ENCODE measurements around the gene FGD3. TPM values are rescaled to one million over a fixed set of nuclear protein-coding genes. Genes with fewer than 3 reads are reported as not detected.

Gene FGD3
- total RNA-seq, 1 experiment from 2014 or later: not detected

DNA sequence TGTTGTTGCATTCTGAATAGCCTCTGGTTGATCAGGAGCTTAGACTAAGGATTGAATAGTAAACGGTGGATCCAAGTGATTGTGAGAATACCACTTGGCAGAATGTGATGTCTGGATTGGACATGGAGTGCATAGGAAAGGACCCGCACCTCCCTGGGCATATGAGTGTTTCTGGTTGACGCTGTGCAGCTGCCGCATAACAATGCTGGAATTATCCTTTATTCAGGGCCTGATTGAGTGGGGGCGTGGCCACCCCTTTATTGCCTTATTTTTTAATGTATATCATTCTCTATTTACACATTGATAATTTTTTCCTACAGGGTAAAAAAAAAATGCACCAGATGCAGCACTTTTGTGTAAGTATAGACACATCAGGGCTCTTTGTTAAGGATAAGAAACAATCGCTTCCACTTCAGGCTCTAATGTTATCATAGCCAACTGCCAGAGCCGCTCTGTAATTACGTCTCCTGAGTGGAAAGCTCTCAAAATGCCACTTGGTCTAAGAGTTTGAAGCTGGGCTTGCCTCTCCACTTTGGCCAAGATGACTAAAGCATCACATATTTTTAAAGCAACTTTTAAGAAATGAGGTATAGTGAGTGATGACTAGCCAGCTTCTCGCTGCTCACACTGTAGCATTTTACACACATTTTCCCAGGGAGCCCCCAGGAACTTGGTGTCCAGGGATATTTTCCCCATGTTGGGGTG is 5.7 kb downstream of the FGD3 start:
- in situ Hi-C loops (cut with HindIII; ENCODE audit: low sequenced_read_pairs): no loop called here
- DNase-seq (ENCODE audit: low spot score): no peak

- in situ Hi-C loops (cut with HindIII; ENCODE audit: low sequenced_read_pairs): no loop called here
Measured at GRCh38 chr9:92954049-92954861, 6.9 kb downstream of the FGD3 start.

DNA sequence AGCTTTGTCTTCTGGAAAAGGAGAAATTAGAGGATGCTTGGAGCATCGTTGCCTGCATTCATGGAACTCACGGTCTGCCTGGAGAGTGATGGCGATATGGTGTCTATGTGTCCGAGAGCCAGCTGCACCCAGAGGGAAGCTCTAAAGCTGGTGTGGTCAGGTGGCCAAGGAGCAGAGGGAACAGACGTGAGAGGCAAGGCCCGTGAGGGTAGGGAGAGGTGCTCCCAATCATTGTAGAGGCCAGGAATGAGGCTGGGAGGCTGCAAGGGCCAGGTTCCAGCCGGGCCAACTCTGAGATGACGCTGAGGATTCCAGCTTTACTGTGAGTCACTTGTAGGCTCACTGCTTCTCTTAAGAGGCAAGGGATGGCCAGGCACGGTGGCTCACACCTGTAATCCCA is 7.6 kb downstream of the FGD3 start:
- in situ Hi-C loops (cut with HindIII; ENCODE audit: low sequenced_read_pairs): no loop called here
- no peak for DNase-seq (ENCODE audit: low spot score)

More at GRCh38 chr9:92954049-92954861, 6.9 kb downstream of the FGD3 start:
- DNase-seq (ENCODE audit: low spot score): no peak

- in situ Hi-C loops (cut with HindIII; ENCODE audit: low sequenced_read_pairs): no loop called here
Measured at GRCh38 chr9:92960561-92961290, 13.4 kb downstream of the FGD3 start.

GRCh38 chr9:92961627-92962302 is 14.4 kb downstream of the FGD3 start:
- in situ Hi-C loops (cut with HindIII; ENCODE audit: low sequenced_read_pairs): no loop called here
- no peak for DNase-seq (ENCODE audit: low spot score)

More at GRCh38 chr9:92960561-92961290, 13.4 kb downstream of the FGD3 start:
- DNase-seq (ENCODE audit: low spot score): no peak

- in situ Hi-C loops (cut with HindIII; ENCODE audit: low sequenced_read_pairs): no loop called here
- no peak for DNase-seq (ENCODE audit: low spot score)
Measured at GRCh38 chr9:92962303-92962649, 15.0 kb downstream of the FGD3 start.

GRCh38 chr9:92962846-92963245 is 15.5 kb downstream of the FGD3 start:
- no peak for DNase-seq (ENCODE audit: low spot score)
- in situ Hi-C loops (cut with HindIII; ENCODE audit: low sequenced_read_pairs): no loop called here

GRCh38 chr9:92963831-92964606 is 16.7 kb downstream of the FGD3 start:
- no peak for DNase-seq (ENCODE audit: low spot score)
- in situ Hi-C loops (cut with HindIII; ENCODE audit: low sequenced_read_pairs): no loop called here

GRCh38 chr9:92964607-92965060 is 17.3 kb downstream of the FGD3 start:
- DNase-seq (ENCODE audit: low spot score): no peak
- in situ Hi-C loops (cut with HindIII; ENCODE audit: low sequenced_read_pairs): no loop called here

- DNase-seq (ENCODE audit: low spot score): no peak
- in situ Hi-C loops (cut with HindIII; ENCODE audit: low sequenced_read_pairs): no loop called here
Measured at GRCh38 chr9:92965061-92965758, 17.9 kb downstream of the FGD3 start.

- in situ Hi-C loops (cut with HindIII; ENCODE audit: low sequenced_read_pairs): no loop called here
- no peak for DNase-seq (ENCODE audit: low spot score)
Measured at GRCh38 chr9:92965759-92966517, 18.6 kb downstream of the FGD3 start.

DNA sequence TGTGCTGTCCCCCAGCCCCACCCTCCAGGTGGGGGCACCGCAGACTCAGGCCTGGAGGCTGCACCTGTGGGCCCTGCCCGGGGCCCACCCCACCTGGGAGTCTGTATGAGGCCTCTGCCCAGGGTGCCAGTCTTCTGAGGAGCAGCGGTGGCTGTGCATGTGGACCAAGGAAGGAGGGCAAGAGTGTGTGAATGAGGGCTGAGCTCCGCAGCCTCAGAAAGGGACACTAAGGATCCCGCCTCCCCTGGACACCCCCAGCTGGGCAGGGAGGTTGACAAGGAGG is 19.1 kb downstream of the FGD3 start:
- DNase-seq (ENCODE audit: low spot score): no peak
- in situ Hi-C loops (cut with HindIII; ENCODE audit: low sequenced_read_pairs): no loop called here

DNA sequence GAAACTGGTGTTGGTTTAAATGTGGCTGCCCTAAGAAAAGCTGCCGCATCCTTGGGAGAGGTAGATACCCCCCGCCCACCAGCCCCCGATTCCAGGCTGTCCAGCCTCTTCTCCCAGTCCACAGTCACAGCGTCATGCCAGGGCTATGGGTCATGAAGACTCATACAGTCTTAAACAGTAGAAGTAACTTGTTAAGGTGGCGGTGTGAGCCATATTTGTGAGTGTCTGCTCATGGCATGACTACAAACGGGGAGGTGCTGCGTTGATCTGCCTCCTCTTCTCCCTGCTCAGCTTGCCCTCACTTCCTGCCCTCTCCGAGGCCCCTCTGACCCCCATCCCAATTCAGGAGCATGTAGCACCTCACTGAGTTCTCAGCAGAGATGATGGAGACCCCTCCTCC is 20.8 kb downstream of the FGD3 start:
- no peak for DNase-seq (ENCODE audit: low spot score)
- in situ Hi-C loops (cut with HindIII; ENCODE audit: low sequenced_read_pairs): no loop called here

GRCh38 chr9:92969516-92970466 is 22.5 kb downstream of the FGD3 start:
- no peak for DNase-seq (ENCODE audit: low spot score)
- in situ Hi-C loops (cut with HindIII; ENCODE audit: low sequenced_read_pairs): no loop called here

GRCh38 chr9:92970467-92970923 is 23.2 kb downstream of the FGD3 start:
- DNase-seq (ENCODE audit: low spot score): no peak
- in situ Hi-C loops (cut with HindIII; ENCODE audit: low sequenced_read_pairs): no loop called here

DNA sequence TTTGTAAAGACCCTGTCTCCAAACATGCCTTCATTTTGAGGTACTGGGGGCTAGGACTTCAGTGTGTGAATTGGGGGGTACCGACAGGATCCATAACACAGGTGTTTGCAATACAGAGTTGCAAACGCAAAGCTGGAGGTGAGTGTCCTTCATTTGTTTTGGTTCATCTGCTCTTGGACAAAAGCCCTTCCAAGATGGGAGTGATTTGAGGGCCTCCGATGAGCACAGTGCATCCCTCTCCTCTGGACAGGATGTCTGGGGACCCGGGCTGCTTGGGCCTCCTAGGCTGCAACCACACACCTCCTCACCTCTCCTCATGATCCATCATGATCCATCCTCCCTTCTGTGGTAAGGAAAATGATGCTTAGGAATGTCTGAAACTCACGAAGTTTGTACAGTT is 23.8 kb downstream of the FGD3 start:
- in situ Hi-C loops (cut with HindIII; ENCODE audit: low sequenced_read_pairs): no loop called here
- no peak for DNase-seq (ENCODE audit: low spot score)

GRCh38 chr9:92971776-92972175 is 24.5 kb downstream of the FGD3 start:
- in situ Hi-C loops (cut with HindIII; ENCODE audit: low sequenced_read_pairs): no loop called here
- no peak for DNase-seq (ENCODE audit: low spot score)
